ENCODE data around the gene PFKP.

PFKP gene

DNA sequence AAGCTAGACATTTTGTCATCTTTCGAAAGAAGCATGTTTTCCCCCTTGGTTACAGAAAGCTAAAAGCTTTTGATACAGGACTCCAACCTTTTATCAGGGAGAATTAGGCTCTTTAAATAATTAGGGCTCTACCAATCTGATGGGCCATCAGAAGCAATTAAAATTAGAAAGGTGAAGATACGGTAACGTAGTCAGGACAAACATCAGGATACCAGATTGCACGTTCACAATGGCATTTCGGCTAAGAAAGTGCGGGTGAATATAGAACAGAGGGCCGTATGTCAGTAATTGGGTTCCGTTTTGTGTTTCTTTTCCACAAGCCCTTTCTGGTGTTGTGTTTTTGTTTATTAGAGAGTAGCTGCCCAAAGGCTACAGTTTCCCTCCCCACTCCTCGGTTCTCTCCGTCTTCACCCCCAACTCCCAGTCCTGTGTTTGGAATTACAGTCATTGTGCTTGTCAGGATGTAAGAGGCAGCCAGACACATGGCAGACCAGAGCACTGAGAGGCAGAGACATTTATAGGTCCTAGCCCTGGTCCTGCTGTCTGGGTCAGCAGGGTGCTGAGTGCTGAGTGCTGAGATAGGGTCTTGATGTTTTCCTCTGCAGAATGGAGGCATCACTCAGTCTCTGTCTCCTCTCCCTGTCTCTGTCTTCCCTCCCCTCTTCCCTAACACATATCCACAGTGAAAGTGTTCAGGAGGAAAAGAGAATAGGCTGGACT, 5.5 kb downstream of the PFKP start:
- DNase-seq, result no peak

DNA sequence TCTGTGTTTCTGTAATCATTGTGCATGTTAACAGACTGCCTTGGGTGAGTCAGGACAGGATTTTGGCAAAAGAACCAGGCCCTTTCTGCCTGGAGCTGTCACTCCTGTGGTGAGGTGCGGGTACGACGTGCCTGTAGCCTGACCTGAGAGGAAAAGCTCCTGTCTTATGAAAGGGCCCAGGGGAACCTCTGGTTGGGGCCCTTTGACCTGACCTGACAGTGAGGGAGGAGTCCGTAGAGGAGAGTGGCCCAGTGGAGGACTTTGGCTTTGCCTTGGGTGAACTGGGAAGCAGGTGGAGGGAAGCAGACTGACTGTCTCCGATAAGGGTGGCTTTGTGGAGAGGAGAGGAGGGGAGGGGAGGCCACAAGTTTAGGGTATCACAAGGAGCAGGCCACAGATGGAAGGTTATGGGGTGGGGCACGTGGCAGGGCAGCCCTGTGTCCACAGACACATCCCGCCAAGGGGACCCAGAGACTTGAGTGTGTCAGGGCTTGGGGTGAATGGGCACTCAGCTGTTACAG, 6.9 kb downstream of the PFKP start:
- no peak for DNase-seq

GRCh38 chr10:3074985-3075600, 7.7 kb downstream of the PFKP start:
- no peak for DNase-seq

- no peak for DNase-seq
Observed at GRCh38 chr10:3076138-3076537, 8.8 kb downstream of the PFKP start.

DNA sequence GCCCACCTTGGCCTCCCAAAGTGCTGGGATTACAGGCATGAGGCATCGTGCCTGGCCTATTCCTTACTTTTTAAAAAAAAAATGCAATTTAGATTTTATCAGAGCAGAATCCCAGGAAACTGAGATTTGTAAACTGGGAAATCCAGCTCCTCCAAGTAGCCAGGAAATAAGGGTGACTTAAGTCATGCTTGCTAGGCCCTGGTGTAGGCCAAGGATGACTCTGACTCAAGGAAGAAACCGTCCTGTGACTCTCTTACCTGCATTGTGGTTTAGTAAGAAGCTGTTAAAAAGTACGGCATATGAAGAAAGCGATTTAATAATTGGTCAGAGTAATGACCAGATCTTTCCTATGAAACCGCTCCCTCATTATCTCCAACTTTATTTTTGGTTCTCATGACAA, 10.2 kb downstream of the PFKP start:
- no peak for DNase-seq

DNA sequence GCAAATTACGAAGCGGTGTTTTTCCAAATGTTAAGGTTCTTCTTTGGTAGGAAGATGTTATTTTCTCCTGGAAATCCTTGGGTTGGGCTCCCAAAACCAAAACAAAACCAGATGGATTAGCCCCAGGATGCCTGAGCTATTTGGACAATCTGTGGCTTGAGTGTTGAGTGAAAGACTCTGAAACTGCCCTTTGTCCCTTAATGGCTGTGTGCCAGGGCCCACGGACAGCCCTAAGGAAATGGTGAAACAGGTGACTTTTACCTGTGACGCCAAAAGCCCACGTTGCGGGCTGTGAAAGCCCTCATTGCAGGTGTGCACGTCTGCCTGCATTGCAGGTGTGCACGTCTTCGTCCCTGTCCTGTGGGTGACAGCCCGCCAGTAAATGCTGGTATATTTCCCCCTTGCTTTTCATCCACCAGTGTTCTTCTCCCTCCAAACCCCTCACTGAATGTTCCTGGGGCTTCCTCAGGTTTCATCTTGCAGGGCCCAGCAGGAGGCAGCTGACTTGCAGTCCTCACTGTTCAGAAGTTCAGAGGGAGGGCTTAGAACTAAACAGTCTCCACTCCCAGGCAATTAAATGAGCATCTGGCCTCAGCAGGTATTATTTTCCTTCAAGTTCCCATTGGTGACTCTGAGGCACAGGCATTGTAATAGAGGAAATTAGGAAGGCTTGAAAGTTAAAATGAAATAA, 10.7 kb downstream of the PFKP start:
- no peak for DNase-seq

GRCh38 chr10:3081383-3081981, 14.1 kb downstream of the PFKP start:
- no peak for DNase-seq

GRCh38 chr10:3082290-3082689, 14.9 kb downstream of the PFKP start:
- DNase-seq, result no peak

DNA sequence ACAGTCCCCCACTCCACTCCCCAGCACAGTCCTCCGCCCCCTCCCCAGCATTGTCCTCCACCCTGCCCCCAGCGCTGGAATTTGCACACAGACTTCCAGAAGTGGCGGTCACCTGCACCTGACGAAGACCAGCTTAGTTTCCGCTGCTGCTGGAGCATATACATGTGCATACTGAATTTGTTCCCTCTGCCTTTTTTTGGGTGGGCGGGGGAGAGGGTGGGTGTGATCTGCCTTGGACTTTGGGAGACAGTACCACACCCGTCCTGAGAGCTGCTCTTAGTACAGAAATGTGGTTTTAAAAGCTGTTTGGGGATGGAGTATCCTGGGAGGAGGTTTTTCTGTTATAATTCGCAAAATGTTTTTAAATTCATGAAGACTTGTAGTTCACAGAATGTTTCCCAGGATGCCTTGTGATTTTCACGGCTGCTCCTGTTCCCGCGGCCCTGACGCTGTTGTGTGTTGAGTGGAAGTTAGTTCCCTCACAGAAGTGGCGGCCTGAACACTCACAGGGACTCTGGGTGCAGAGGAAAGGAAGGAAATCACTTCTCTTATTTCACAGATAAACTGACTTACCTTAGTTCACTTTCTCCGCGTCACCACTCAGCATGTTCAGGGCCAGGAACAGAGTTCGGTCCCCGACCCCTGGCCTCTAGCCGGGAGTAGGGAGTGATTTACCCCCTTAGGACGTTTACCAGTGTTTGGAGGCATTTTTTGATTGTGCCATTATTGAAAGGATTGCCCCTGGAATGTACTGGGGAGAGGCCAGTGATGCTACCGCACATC, 18.6 kb downstream of the PFKP start:
- DNase-seq, result no peak

DNA sequence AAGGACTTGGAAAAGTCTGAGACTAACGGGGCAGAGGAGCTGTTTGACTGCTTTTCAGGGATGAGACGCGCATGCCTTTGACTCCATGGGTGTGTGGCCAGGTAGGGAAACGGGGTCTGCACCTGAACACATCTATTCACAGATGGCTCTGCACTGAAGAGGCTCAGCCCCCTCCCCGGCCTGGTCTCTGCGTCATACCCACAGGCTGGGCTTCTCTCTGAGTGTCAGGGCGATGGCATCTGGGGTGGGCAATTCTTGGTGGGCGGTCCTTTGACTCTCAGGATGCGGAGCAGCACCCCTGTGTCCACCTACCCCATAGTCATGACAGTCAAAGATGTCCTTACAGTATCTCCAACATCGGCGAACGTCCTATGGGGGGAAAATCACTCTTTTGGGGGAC, 23.0 kb downstream of the PFKP start:
- no peak for DNase-seq

DNA sequence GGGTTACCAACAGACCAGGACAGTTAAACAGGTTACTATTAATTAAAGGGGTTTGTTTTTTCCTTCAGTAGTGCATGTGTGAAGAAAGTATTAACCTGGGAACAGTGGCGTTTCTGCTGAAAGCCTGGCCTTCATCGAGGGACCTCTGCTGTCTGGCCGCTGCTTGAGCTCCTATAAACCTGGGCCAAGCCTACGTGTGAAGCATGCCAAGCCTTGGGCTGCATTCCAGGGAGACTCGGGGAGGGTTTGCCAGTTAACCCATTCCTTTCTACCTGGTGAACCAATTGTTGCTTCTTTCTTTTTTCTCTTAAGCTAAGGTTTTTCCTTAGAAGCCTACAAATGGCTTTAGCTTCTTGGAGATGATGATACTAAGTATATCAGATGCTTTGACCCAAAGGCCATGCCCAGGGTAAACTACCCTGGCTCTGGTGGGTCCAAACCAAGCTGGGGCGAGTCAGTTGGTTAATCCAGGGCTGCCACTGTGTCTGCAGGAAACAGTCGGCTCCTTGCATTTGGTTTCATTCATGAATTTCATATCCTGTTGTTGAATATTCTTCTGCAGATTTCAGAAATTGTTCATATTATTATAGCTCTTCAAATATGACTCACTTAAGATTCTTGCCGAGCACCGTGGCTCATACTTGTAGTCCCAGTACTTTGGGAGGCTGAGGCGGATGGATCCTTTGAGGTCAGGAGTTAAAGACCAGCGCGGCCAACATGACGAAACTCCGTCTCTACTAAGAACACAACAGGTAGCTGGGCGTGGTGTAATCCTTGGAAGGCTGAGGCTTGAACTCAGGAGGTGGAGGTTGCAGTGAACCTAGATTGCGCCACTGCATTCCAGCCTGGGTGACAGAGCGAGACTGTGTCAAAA, 23.8 kb downstream of the PFKP start:
- no peak for DNase-seq

DNA sequence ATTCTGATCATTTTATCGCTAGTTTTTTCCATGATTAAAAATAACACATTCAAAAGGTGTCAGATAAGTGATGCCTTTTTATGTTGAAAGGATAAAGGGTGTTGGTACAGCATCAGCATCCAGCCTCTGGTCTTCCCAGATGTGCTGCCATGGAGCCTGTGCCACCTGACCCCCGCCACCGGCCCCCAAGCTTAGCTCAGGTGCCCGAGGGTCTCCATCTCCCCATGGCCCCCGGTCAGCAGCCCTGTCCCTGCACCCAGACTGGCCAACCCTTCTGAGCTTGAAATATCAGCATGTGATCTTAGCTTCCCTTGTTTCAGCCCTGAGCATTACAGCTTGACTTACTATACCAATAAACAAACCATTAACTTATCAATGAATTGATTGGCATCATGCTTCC, 24.6 kb downstream of the PFKP start:
- DNase-seq, result no peak

GRCh38 chr10:3093996-3094395, 26.6 kb downstream of the PFKP start:
- DNase-seq, result no peak

DNA sequence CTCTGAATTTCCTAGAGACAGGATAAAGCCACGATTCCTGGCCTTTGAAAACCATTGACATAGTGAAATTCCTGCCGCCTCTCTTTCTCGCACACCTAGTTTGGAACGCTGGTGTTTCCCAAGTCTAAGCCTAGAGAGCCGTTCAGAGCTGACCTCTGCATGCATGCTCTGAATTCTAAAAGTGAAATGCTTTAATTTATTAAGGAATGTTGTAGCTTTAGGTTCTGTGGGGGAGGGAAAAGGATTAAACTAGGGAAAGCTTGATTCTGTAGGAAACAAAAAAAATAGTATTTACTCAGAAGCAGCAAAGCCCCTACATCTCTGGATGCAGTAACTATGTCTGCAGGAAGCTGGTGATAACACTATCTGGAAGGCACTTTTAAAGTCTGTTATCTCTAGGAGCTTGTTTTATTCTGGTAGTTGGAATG, 27.3 kb downstream of the PFKP start:
- no peak for DNase-seq

- DNase-seq, result peak; percentile 77
Observed at GRCh38 chr10:3095373-3096139, 28.2 kb downstream of the PFKP start.

DNA sequence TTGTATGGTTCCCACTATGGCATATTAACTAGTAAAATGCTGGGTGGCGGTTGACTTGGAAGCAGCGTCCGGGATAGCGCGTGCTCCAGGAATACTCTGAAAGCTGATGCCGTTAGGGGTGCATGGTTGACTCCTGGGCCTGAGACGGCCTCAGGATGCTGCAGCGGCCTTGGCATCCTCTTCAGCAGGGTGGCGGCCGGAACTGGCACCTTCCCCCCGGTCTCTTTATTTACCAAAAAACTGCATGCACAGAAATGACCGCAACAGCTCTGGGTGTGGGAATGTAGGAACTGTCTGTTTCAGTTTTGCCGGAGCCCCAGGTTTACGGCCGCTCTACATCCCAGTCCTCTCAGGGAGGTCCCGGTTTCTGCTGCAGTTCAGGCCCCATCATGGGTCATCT, 28.8 kb downstream of the PFKP start:
- no peak for DNase-seq

DNA sequence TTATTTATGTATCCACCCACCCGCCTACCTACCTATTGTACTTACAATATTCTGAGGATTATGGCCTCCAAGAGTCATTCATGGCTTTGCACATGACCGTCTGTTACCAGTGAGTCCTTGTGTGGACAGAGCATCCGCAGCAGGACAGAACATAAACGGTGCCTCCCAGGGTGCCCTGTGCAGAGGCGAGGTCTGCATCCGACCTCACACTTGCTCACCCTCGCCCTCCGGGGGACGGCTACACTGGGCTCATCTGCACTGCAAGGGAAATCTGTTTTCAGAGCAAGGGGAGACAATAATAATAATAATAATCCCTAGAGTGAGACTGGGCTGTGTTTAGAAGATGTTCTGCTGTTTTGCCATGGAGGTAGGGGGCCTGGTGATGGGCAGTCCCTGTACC, 29.8 kb downstream of the PFKP start:
- DNase-seq, result no peak

DNA sequence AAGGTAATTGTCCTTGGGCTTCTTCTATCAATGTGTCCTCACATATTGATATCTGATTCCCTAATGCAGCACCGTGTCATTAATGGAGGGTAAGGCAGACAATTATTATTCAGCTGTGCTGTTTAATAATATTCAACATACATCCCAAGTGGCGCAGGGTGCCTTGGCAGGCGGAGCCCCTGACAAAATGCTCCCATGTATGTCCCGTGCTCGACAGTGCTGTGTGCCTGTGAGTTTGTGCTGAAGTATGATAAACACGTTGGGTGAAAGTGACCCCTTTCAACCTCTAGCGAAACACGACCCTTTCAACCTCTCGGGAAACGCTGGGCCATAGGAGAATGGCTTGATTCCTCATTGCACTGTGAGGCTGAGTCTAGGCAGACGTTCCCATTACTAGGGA, 31.3 kb downstream of the PFKP start:
- DNase-seq, result no peak

DNA sequence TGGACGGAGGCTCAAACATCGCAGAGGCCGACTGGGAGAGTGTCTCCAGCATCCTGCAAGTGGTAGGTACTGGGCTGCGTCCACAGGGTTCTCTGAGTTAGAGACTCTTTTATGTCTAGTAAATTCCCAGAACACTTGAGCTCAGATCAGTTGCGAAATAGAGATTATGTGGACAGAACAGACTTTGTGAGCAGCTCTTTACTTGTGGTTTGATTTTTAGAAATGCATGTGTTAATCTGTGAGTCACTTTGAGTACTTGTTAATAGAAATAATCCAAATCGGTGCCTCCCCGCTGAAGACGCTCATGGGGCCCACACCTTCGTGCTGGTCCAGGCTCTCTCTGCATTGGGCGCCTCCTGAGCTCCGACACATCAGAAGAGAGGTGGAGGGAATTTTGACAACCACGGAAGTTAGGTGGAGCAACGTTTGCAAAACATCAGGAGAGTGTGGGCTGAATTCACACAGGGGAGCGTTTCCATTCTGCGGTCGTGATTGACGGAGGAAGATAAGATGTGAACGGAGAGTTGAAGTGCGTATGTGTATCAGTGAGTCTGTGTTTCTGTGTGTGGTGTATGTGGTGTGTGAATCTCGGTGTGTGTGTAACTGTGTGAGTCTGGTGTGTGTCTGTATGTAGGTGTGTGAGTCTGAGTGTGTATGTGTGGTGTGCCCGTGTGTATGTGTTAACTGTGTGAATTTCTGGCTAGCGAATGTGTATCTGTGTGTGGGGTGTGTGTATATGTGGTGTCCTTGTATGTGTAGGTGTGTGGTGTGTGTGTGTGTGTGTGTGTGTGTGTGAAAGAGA, 32.1 kb downstream of the PFKP start:
- DNase-seq, result no peak
